Measurements from ENCODE around the gene CIDEC. TPM values are rescaled to one million over a fixed set of nuclear protein-coding genes. Genes with fewer than 3 reads are reported as not detected.

Gene CIDEC
- total RNA-seq, 1 experiment from 2014 or later: not detected

DNA sequence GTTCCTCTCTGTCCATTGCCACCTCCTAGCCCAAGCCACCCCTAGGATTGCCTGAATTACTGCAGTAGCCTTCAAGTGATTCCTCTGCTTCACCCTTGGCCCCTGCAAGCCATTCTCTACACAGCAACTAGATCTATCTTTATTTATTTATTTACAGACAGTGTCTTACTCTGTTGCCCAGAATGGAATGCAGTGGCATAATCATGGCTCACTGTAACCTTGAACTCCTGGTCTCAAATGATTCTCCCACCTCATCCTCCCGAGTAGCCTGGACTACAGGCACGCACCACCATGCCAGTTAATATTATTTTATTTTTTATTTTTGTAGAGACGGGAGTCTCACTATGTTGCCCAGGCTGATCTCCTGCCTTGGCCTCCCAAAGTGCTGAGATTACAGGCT is 8.5 kb upstream of the CIDEC start:
- Histone ChIP-seq H3K4me2 (ENCODE audit: low read depth, low read length, poor library complexity, severe bottlenecking) (no peak overlapping the region), H4K20me1 (ENCODE audit: insufficient read depth, low read depth, low read length) (peaks cover 14% of the 10 kb centered on the region; the same call in 1 of the 2 replicates), H3K4me1 (ENCODE audit: low read length) (peaks cover 20% of the 10 kb centered on the region), H3K4me3 (ENCODE audit: low read length) (no peak overlapping the region), H3K36me3 (ENCODE audit: insufficient read depth, low read length) (peaks cover 13% of the 10 kb centered on the region), H3K9ac (ENCODE audit: low read length) (no peak overlapping the region), H3K9me2 (replicated peaks; ENCODE audit: insufficient read depth, low read length) (no peaks in the 10 kb centered on the region), H2AFZ (ENCODE audit: low read length) (no peak overlapping the region), H3K9me3 (ENCODE audit: low read length) (no peaks in the 10 kb centered on the region), H3K27me3 (ENCODE audit: low read length) (no peaks in the 10 kb centered on the region), H3K27ac (ENCODE audit: low read length) (no peak overlapping the region), H3K79me2 (ENCODE audit: low read length) (peaks cover 23% of the 10 kb centered on the region)
- DNase-seq: peak; percentile 41

DNA sequence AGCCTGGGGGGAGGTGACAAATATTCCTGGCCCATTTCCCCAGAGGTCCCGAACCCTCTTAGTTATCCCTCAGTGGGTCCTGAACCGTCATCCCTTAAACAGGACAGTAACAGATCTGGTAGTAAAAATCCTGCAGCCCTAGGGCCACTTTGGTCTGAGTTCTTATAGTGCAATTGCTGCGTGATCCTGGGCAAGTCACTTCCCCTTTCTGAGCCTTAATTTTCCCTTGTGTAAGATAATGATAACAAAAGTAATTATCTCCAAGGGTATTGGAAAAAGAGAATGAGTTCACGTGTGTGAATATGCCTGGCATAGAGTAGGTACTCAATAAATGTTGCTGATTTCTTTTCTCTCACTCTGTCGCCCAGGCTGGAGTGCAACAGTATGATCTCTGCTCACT is 7.4 kb upstream of the CIDEC start:
- peak; percentile 40 for DNase-seq
- no peak overlapping the region for H2AFZ ChIP-seq (ENCODE audit: low read length)
- H3K4me2 ChIP-seq (ENCODE audit: low read depth, low read length, poor library complexity, severe bottlenecking): no peak overlapping the region

DNA sequence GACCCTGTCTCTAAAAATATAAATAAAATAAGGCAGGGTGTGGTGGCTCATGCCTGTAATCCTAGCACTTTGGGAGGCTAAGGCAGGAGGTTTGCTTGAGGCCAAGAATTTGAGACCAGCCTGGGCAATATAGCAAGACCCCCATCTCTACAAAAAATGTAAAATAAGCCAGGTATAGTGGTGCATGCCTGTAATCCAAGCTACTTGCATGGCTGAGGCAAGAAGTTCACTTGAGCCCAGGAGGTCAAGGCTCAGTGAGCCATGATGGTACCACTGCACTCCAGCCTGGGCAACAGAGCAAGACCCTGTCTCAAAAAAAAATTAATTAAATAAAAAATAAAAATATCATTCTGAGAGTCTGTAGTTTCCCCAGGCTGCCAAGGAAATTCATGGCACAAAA is 6.3 kb upstream of the CIDEC start:
- Histone ChIP-seq H2AFZ (ENCODE audit: low read length) (no peak overlapping the region), H3K9me2 (replicated peaks; ENCODE audit: insufficient read depth, low read length) (no peaks in the 10 kb centered on the region)
- no peak for DNase-seq

More for the DNA sequence above, 7.4 kb upstream of the CIDEC start:
- Histone ChIP-seq H3K27me3 (ENCODE audit: low read length) (no peaks in the 10 kb centered on the region), H3K79me2 (ENCODE audit: low read length) (peaks cover 19% of the 10 kb centered on the region), H3K9me3 (ENCODE audit: low read length) (no peaks in the 10 kb centered on the region), H3K4me3 (ENCODE audit: low read length) (no peak overlapping the region), H3K4me1 (ENCODE audit: low read length) (peaks cover 20% of the 10 kb centered on the region), H3K9ac (ENCODE audit: low read length) (no peak overlapping the region), H3K27ac (ENCODE audit: low read length) (no peak overlapping the region), H4K20me1 (ENCODE audit: insufficient read depth, low read depth, low read length) (peaks cover 7% of the 10 kb centered on the region; the same call in 1 of the 2 replicates), H3K36me3 (ENCODE audit: insufficient read depth, low read length) (peaks cover 3% of the 10 kb centered on the region), H3K9me2 (replicated peaks; ENCODE audit: insufficient read depth, low read length) (no peaks in the 10 kb centered on the region)

DNA sequence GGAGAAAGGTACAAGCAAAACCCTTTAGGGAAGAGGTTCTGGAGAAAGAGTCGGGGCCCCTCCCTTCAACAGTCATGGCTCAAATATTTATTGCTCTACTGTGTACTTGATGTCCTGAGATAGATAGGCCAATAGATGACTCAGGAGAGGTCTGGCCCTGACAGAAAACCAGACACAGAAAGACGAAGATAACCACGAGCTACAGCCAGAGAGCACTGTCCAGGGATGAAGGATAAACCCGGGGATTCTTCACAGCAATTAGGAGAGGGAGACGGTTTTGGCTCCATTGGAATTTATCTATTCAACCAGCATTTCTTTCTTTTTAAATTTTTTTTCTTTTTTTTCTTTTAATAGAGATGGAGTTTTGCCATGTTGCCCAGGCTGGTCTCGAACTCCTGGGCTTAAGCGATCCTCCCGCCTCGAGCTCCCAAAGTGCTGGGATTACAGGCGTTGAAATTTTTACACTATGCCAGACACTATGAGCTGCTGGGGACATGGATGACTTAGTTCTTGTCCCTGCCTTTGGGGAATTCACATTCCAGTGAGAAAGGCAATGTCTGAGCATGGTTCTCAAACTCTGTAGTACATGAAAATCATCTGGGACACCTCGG is 4.6 kb upstream of the CIDEC start:
- H3K36me3 ChIP-seq (ENCODE audit: insufficient read depth, low read length): no peaks in the 10 kb centered on the region
- no peaks in the 10 kb centered on the region for H4K20me1 ChIP-seq (ENCODE audit: insufficient read depth, low read depth, low read length)
- peaks cover 6% of the 10 kb centered on the region for H3K4me1 ChIP-seq (ENCODE audit: low read length)
- no peaks in the 10 kb centered on the region for H3K9me3 ChIP-seq (ENCODE audit: low read length)
- no peaks in the 10 kb centered on the region for H3K9me2 ChIP-seq (replicated peaks; ENCODE audit: insufficient read depth, low read length)
- no peaks in the 10 kb centered on the region for H3K27me3 ChIP-seq (ENCODE audit: low read length)
- no peak overlapping the region for H3K27ac ChIP-seq (ENCODE audit: low read length)
- no peak overlapping the region for H3K4me2 ChIP-seq (ENCODE audit: low read depth, low read length, poor library complexity, severe bottlenecking)
- H3K79me2 ChIP-seq (ENCODE audit: low read length): no peaks in the 10 kb centered on the region
- H3K4me3 ChIP-seq (ENCODE audit: low read length): no peak overlapping the region
- DNase-seq: no peak
- H3K9ac ChIP-seq (ENCODE audit: low read length): no peak overlapping the region
- no peak overlapping the region for H2AFZ ChIP-seq (ENCODE audit: low read length)

More for the DNA sequence above, 6.3 kb upstream of the CIDEC start:
- H3K27ac ChIP-seq (ENCODE audit: low read length): no peak overlapping the region
- H3K36me3 ChIP-seq (ENCODE audit: insufficient read depth, low read length): no peaks in the 10 kb centered on the region
- H3K27me3 ChIP-seq (ENCODE audit: low read length): no peaks in the 10 kb centered on the region
- peaks cover 9% of the 10 kb centered on the region for H3K79me2 ChIP-seq (ENCODE audit: low read length)
- no peak overlapping the region for H3K4me2 ChIP-seq (ENCODE audit: low read depth, low read length, poor library complexity, severe bottlenecking)
- no peak overlapping the region for H3K9ac ChIP-seq (ENCODE audit: low read length)
- no peaks in the 10 kb centered on the region for H3K9me3 ChIP-seq (ENCODE audit: low read length)
- H4K20me1 ChIP-seq (ENCODE audit: insufficient read depth, low read depth, low read length): peaks cover 4% of the 10 kb centered on the region; the same call in 1 of the 2 replicates
- H3K4me1 ChIP-seq (ENCODE audit: low read length): peaks cover 16% of the 10 kb centered on the region
- H3K4me3 ChIP-seq (ENCODE audit: low read length): no peak overlapping the region

DNA sequence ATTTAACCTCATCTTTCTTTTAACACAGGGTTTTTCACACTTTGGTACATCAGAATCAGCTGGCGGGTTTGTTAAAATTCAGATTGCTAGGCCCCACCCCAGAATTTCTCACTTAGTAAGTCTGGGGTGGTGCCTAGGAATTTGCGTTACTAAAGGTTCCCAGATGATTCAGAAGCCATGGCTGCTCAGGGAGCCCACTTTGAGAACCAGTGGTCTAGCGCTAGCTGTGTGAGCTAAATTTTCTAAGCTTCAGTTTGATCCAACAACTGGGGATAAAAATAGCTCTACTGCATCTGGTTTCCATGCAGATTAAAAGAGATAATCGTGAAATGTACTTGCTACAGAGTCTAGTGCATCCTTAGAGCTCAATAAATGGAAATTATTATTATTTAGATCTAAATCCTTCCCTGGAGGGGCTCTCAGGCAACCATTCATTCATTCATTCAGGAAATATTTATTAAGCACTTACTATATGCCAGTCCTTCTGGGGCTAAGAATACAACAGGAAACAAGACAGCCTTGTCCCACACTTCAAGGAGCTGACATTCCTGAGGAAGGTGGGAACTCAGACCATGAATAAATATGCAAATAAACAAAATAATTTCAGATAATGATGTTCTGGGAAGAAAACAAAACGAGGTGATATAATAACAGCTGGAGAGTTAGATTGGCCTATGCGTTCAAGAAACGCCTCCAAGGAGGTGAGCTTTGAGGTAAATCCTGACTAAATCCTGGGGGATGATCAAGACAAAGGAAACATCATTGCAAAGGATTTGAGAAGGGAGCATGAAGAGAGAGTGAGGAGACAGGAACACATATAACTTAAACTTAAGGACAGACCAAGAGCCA is 3.9 kb upstream of the CIDEC start:
- no peak overlapping the region for H3K4me3 ChIP-seq (ENCODE audit: low read length)
- H3K4me2 ChIP-seq (ENCODE audit: low read depth, low read length, poor library complexity, severe bottlenecking): no peak overlapping the region
- no peaks in the 10 kb centered on the region for H3K79me2 ChIP-seq (ENCODE audit: low read length)
- no peaks in the 10 kb centered on the region for H3K9me2 ChIP-seq (replicated peaks; ENCODE audit: insufficient read depth, low read length)
- peaks cover 3% of the 10 kb centered on the region; the same call in 1 of the 2 replicates for H3K4me1 ChIP-seq (ENCODE audit: low read length)
- no peaks in the 10 kb centered on the region for H4K20me1 ChIP-seq (ENCODE audit: insufficient read depth, low read depth, low read length)
- H3K9ac ChIP-seq (ENCODE audit: low read length): no peak overlapping the region
- H3K27me3 ChIP-seq (ENCODE audit: low read length): no peaks in the 10 kb centered on the region
- H3K27ac ChIP-seq (ENCODE audit: low read length): no peak overlapping the region
- H3K9me3 ChIP-seq (ENCODE audit: low read length): no peaks in the 10 kb centered on the region
- no peaks in the 10 kb centered on the region for H3K36me3 ChIP-seq (ENCODE audit: insufficient read depth, low read length)
- peak; percentile 39 for DNase-seq
- H2AFZ ChIP-seq (ENCODE audit: low read length): no peak overlapping the region

DNA sequence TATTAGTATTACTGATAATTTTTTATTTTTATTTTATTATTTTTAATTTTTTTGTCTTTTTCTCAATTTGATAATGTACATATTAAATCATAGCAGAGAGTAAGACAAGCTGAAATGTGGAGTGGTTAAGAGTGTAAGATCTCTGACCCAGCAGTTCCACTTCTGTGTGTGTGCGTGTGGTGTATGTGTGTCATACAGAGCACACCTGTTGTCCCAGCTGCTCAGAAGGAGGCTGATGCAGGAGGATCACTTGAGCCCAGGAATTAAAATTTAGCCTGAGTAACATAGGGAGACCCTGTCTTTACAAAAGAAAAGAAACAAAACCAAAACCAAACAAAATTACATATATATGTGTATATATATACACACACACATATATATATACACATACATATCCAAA is 1.4 kb upstream of the CIDEC start:
- Histone ChIP-seq H3K4me1 (ENCODE audit: low read length) (no peaks in the 10 kb centered on the region), H3K27me3 (ENCODE audit: low read length) (no peaks in the 10 kb centered on the region), H3K4me2 (ENCODE audit: low read depth, low read length, poor library complexity, severe bottlenecking) (no peak overlapping the region), H4K20me1 (ENCODE audit: insufficient read depth, low read depth, low read length) (no peaks in the 10 kb centered on the region), H3K9me2 (replicated peaks; ENCODE audit: insufficient read depth, low read length) (no peaks in the 10 kb centered on the region), H3K9me3 (ENCODE audit: low read length) (no peaks in the 10 kb centered on the region), H3K27ac (ENCODE audit: low read length) (no peak overlapping the region), H3K9ac (ENCODE audit: low read length) (no peak overlapping the region), H3K36me3 (ENCODE audit: insufficient read depth, low read length) (no peaks in the 10 kb centered on the region), H3K4me3 (ENCODE audit: low read length) (no peak overlapping the region), H3K79me2 (ENCODE audit: low read length) (no peaks in the 10 kb centered on the region), H2AFZ (ENCODE audit: low read length) (no peak overlapping the region)
- DNase-seq: no peak

DNA sequence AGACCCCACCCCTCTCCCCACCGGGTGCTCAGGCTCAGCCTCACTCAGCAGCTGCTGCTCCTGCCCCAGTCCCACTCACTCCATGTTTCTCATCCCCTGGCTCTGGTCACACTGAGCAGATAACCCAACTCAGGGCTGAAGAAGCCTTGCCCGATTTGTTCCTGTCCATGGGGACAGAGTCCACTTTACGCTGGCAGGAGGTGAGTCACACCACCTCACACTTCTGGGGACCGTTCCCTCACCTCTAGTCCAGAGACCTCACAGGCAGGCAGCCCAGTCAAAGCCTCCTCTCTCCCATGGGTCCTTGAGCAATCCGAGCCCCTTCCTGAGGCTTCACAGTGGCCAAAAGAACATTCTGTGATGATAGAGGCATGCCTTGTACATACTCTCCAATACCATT is 1.4 kb downstream of the CIDEC start:
- Histone ChIP-seq H3K9ac (ENCODE audit: low read length) (no peak overlapping the region), H3K9me3 (ENCODE audit: low read length) (no peaks in the 10 kb centered on the region), H3K4me1 (ENCODE audit: low read length) (no peaks in the 10 kb centered on the region), H2AFZ (ENCODE audit: low read length) (no peak overlapping the region), H3K4me3 (ENCODE audit: low read length) (no peak overlapping the region), H3K27ac (ENCODE audit: low read length) (no peak overlapping the region), H4K20me1 (ENCODE audit: insufficient read depth, low read depth, low read length) (no peaks in the 10 kb centered on the region), H3K9me2 (replicated peaks; ENCODE audit: insufficient read depth, low read length) (no peaks in the 10 kb centered on the region), H3K4me2 (ENCODE audit: low read depth, low read length, poor library complexity, severe bottlenecking) (no peak overlapping the region), H3K36me3 (ENCODE audit: insufficient read depth, low read length) (no peaks in the 10 kb centered on the region), H3K27me3 (ENCODE audit: low read length) (no peaks in the 10 kb centered on the region), H3K79me2 (ENCODE audit: low read length) (no peaks in the 10 kb centered on the region)
- no peak for DNase-seq

DNA sequence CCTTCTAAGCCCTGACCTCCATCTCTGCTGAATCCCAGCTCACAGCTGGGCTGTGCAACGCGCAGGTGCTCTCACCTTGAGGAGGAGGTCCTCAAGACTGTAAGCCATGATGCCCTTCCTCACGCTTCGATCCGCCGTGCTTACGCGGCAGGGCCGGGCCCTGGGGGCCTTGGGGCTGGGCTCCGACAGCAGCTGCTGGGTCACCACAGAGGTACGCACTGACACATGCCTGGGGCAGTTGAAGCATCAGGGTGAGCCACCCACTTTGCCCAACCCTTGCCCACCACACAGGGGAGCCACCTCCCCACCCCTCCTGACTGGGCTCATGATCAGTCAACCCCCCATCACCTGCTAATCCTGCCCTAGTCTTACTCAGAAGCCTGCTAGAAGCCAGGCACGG is 3.1 kb downstream of the CIDEC start:
- no peak for DNase-seq
- Histone ChIP-seq H3K27me3 (ENCODE audit: low read length) (no peaks in the 10 kb centered on the region), H3K27ac (ENCODE audit: low read length) (no peak overlapping the region), H3K4me2 (ENCODE audit: low read depth, low read length, poor library complexity, severe bottlenecking) (no peak overlapping the region), H3K9ac (ENCODE audit: low read length) (no peak overlapping the region), H3K9me2 (replicated peaks; ENCODE audit: insufficient read depth, low read length) (no peaks in the 10 kb centered on the region), H3K79me2 (ENCODE audit: low read length) (no peaks in the 10 kb centered on the region), H2AFZ (ENCODE audit: low read length) (no peak overlapping the region), H3K4me3 (ENCODE audit: low read length) (no peak overlapping the region), H3K36me3 (ENCODE audit: insufficient read depth, low read length) (no peaks in the 10 kb centered on the region), H3K4me1 (ENCODE audit: low read length) (no peaks in the 10 kb centered on the region), H3K9me3 (ENCODE audit: low read length) (no peaks in the 10 kb centered on the region), H4K20me1 (ENCODE audit: insufficient read depth, low read depth, low read length) (no peaks in the 10 kb centered on the region)
